HTERT RPE-1 (cell line): ENCODE measurements around the gene CNGA4.

ENCODE experiments used
- in situ Hi-C: fragments of 300-500 bp; cut with MboI; formaldehyde crosslinking; loops from 4 replicates; pipeline ENCODE4 v1.14.3; 2020; ENCODE audit warnings: low sequenced_read_pairs

CNGA4 gene

GRCh38 chr11:6238902-6239301 is at the start of gene CNGA4:
Gene CNGA4 (plus strand): TSS chr11:6239089. CDS start chr11:6239207, 118 bp downstream.
- in situ Hi-C loops = no loop called here

- in situ Hi-C loops = no loop called here
Measured at GRCh38 chr11:6191742-6192141, 47.1 kb upstream of the CNGA4 start.

- in situ Hi-C loops = no loop called here
Measured at GRCh38 chr11:6194065-6194581, 44.8 kb upstream of the CNGA4 start.

GRCh38 chr11:6196396-6196795 is 42.5 kb upstream of the CNGA4 start:
- in situ Hi-C loops = no loop called here

GRCh38 chr11:6197466-6198200 is 41.3 kb upstream of the CNGA4 start:
- in situ Hi-C loops = no loop called here

- in situ Hi-C loops = no loop called here
Measured at GRCh38 chr11:6199174-6199810, 39.6 kb upstream of the CNGA4 start, which contains the start of gene OR52W1. Gene OR52W1 (plus strand): TSS chr11:6199224. CDS start chr11:6199224, 0 bp downstream.

GRCh38 chr11:6200975-6201374 is 37.9 kb upstream of the CNGA4 start:
- in situ Hi-C loops = no loop called here

- in situ Hi-C loops = no loop called here
Measured at GRCh38 chr11:6201481-6201880, 37.4 kb upstream of the CNGA4 start.

- in situ Hi-C loops = no loop called here
Measured at GRCh38 chr11:6202041-6202440, 36.8 kb upstream of the CNGA4 start.

GRCh38 chr11:6203327-6203726 is 35.6 kb upstream of the CNGA4 start:
- in situ Hi-C loops = no loop called here

- in situ Hi-C loops = no loop called here
Measured at GRCh38 chr11:6204706-6205105, 34.2 kb upstream of the CNGA4 start.

- in situ Hi-C loops = no loop called here
Measured at GRCh38 chr11:6205366-6205765, 33.5 kb upstream of the CNGA4 start, which contains the start of gene C11orf42. Gene C11orf42 (plus strand): TSS chr11:6205557. CDS start chr11:6205616, 59 bp downstream.

GRCh38 chr11:6206456-6207180 is 32.3 kb upstream of the CNGA4 start:
- in situ Hi-C loops = no loop called here

GRCh38 chr11:6209801-6210200 is 29.1 kb upstream of the CNGA4 start:
- in situ Hi-C loops = no loop called here

GRCh38 chr11:6210274-6210955 is 28.5 kb upstream of the CNGA4 start:
- in situ Hi-C loops = no loop called here

- in situ Hi-C loops = no loop called here
Measured at GRCh38 chr11:6214530-6214929, 24.4 kb upstream of the CNGA4 start.

- in situ Hi-C loops = no loop called here
Measured at GRCh38 chr11:6216501-6216900, 22.4 kb upstream of the CNGA4 start.

GRCh38 chr11:6217722-6218121 is 21.2 kb upstream of the CNGA4 start:
- in situ Hi-C loops = no loop called here

- in situ Hi-C loops = no loop called here
Measured at GRCh38 chr11:6219359-6219758, 19.5 kb upstream of the CNGA4 start.

GRCh38 chr11:6223854-6224253 is 15.0 kb upstream of the CNGA4 start:
- in situ Hi-C loops = no loop called here

GRCh38 chr11:6224421-6224820 is 14.5 kb upstream of the CNGA4 start:
- in situ Hi-C loops = no loop called here
